NT2/D1 (cell line): ENCODE measurements around the gene RWDD3.

Experiments
- SUZ12 ChIP-seq: IDR thresholded peaks from 2 replicates; pipeline ENCODE4 v1.6.1; 2011; ENCODE audit not compliant: insufficient read length, insufficient read depth; ENCODE audit errors: extremely low read depth
- YY1 ChIP-seq: IDR thresholded peaks from 2 replicates; pipeline ENCODE4 v1.6.1; 2011; ENCODE audit not compliant: insufficient read length, insufficient read depth
- ZNF274 ChIP-seq: IDR thresholded peaks from 2 replicates; pipeline ENCODE4 v1.6.1; 2011; ENCODE audit warnings: mild to moderate bottlenecking, low read depth, low read length

- TF ChIP-seq YY1: no peak
- TF ChIP-seq SUZ12: no peak
- no peak for TF ChIP-seq ZNF274
Measured at GRCh38 chr1:95282518-95282895, 48.5 kb downstream of the RWDD3 start.
